GM19372 (cell line): ENCODE results near the gene MICU1.
"Not testable (repeated sequence)": the region's sequence is repeated elsewhere in the genome, so short reads cannot be mapped to it uniquely, and the experiment has no call there.

Experiments used
- ATAC-seq: cut with Tn5 transposase; IDR thresholded peaks from one replicate; pipeline ENCODE4 v1.9.1; 2021; ENCODE audit warnings: mild to moderate bottlenecking, low read depth, moderate library complexity; ENCODE audit not compliant: unreplicated experiment

The MICU1 gene

GRCh38 chr10:72462261-72462660, 163.6 kb downstream of the MICU1 start:
- no peak for ATAC-seq

GRCh38 chr10:72461085-72461484, 164.8 kb downstream of the MICU1 start:
- ATAC-seq, result no peak

- ATAC-seq, result no peak
Measured at GRCh38 chr10:72460284-72460876, 165.5 kb downstream of the MICU1 start.

- ATAC-seq, result no peak
Measured at GRCh38 chr10:72459301-72459700, 166.6 kb downstream of the MICU1 start.

GRCh38 chr10:72455889-72456595, 169.8 kb downstream of the MICU1 start:
- ATAC-seq, result no peak

GRCh38 chr10:72449941-72450441, 175.9 kb downstream of the MICU1 start:
- no peak for ATAC-seq

GRCh38 chr10:72445851-72446250, 180.0 kb downstream of the MICU1 start:
- ATAC-seq, result no peak

GRCh38 chr10:72442969-72443368, 182.9 kb downstream of the MICU1 start:
- ATAC-seq, result not testable (repeated sequence)

- no peak for ATAC-seq
Measured at GRCh38 chr10:72435570-72435969, 190.3 kb downstream of the MICU1 start.

GRCh38 chr10:72430936-72431335, 194.9 kb downstream of the MICU1 start:
- ATAC-seq, result not testable (repeated sequence)

GRCh38 chr10:72429931-72430330, 195.9 kb downstream of the MICU1 start:
- no peak for ATAC-seq

GRCh38 chr10:72426986-72427385, 198.9 kb downstream of the MICU1 start:
- ATAC-seq, result no peak

- no peak for ATAC-seq
Measured at GRCh38 chr10:72425133-72425532, 200.7 kb downstream of the MICU1 start.

GRCh38 chr10:72424561-72424960, 201.3 kb downstream of the MICU1 start:
- no peak for ATAC-seq

- no peak for ATAC-seq
Measured at GRCh38 chr10:72423426-72423825, 202.5 kb downstream of the MICU1 start.

GRCh38 chr10:72421885-72422540, 203.9 kb downstream of the MICU1 start:
- no peak for ATAC-seq

- no peak for ATAC-seq
Measured at GRCh38 chr10:72419241-72419640, 206.6 kb downstream of the MICU1 start.

- no peak for ATAC-seq
Measured at GRCh38 chr10:72418679-72419078, 207.2 kb downstream of the MICU1 start.

- no peak for ATAC-seq
Measured at GRCh38 chr10:72417971-72418370, 207.9 kb downstream of the MICU1 start.

- no peak for ATAC-seq
Measured at GRCh38 chr10:72416661-72417060, 209.2 kb downstream of the MICU1 start.

- ATAC-seq, result no peak
Measured at GRCh38 chr10:72414642-72415041, 211.2 kb downstream of the MICU1 start.

GRCh38 chr10:72409167-72409566, 216.7 kb downstream of the MICU1 start:
- ATAC-seq, result no peak
